BJ (cell line): ENCODE results near the gene CLNK. TPM values are rescaled to one million over a fixed set of nuclear protein-coding genes. Genes with fewer than 3 reads are reported as not detected.

ENCODE experiments used
- CTCF ChIA-PET: fragments of 350-600 bp; formaldehyde crosslinking; extraction: SDS; loops from one replicate; lab custom pipeline; 2021; ENCODE audit warnings: antibody characterized with exemption, inconsistent platforms; lab: Yijun Ruan, JAX
- POLR2A ChIA-PET: fragments of 300-600 bp; sonication (Branson Sonifier 250); formaldehyde crosslinking; extraction: SDS; loops from one replicate; lab custom pipeline; 2021; ENCODE audit warnings: antibody characterized with exemption; lab: Charles Lee
- DNase-seq: peaks from one replicate; pipeline ENCODE4 v3.0.0-alpha.2; 2011; ENCODE audit warnings: low read depth
- H3K27me3 ChIP-seq: 2 replicates; pipeline ENCODE4 v1.6.0; 2011; ENCODE audit warnings: low read length; ENCODE audit not compliant: control insufficient read depth, insufficient read depth
- H3K36me3 ChIP-seq: 2 replicates; pipeline ENCODE4 v1.5.1; 2011; ENCODE audit warnings: low read length; ENCODE audit not compliant: control insufficient read depth, insufficient read depth
- H3K4me3 ChIP-seq: 2 replicates; pipeline ENCODE4 v1.5.1; 2011; ENCODE audit warnings: low read depth, mild to moderate bottlenecking, control low read depth, low read length
- CTCF ChIP-seq: IDR thresholded peaks from 2 replicates; pipeline ENCODE4 v1.5.1; 2011; ENCODE audit warnings: low read depth, mild to moderate bottlenecking, control low read depth, inconsistent platforms, low read length, moderate library complexity; ENCODE audit not compliant: insufficient read depth
- polyA plus RNA-seq: library from polyadenylated mRNA; depleted of rRNA; stranded (reverse); fragments of >200 nt; gene quantifications from 2 replicates; pipeline ENCODE4 v1.2.3, GENCODE V29; 2011

CLNK gene
- polyA plus RNA-seq, 1 experiment = not detected

DNA sequence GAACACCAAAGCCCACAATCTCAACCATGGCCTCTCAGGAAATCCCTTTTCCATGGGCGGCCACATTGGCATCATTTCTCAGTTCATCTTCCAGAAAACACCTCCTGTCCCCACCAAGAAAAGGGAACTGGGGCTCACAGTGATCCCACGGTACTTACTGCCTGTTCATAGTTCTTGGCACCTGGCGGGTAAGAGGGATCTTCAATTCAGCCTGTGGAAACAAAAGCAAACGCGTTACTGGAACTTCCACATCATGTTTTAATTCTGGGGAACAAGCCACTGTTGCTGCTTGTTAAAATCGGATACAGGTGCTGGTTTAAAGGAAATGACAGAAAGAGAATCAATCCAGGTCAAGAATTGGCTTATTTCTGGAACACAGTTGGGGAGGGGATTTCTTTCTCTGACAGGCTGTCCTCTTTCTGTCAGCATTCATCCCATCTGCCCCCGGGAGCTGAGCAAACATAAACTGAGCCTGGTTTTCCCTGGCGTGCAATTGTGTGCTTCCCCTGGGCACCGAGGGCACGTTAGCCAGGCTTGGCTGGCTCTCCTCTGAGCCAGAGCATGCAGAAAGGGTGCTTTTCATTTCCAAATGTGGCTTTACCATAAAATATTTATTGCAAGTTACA lies 16.8 kb downstream of the CLNK start:
- H3K36me3 ChIP-seq = no peaks in the 10 kb centered on the region
- peaks cover 7% of the 10 kb centered on the region for H3K27me3 ChIP-seq
- POLR2A ChIA-PET = no interaction called here
- no peak overlapping the region for H3K4me3 ChIP-seq
- TF ChIP-seq CTCF = no peak
- no peak for DNase-seq
- CTCF ChIA-PET = no interaction called here

GRCh38 chr4:10666616-10667015 lies 18.0 kb downstream of the CLNK start:
- ChIA-PET CTCF (no interaction called here), POLR2A (no interaction called here)
- H3K36me3 ChIP-seq = no peaks in the 10 kb centered on the region
- H3K4me3 ChIP-seq = no peak overlapping the region
- H3K27me3 ChIP-seq = peaks cover 7% of the 10 kb centered on the region
- TF ChIP-seq CTCF = no peak
- no peak for DNase-seq

DNA sequence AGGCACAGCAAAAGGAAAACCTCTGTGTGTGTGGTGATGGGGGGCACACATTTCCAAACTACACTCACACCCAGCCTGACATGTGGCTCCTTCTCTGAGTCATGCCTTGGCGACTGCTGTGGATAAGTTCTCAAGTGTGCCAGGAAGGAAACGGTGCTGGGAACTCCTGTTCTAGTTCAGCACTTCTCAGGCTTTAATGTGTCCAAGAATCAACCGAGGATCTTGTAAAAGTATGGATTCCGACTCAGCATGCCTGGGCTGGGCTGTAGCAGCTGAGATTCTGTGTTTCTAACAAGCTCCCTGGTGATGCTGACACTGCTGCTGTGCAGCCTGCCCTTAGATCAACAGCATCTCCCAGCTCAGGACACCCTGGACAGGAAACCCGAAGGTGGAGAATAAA lies 20.2 kb downstream of the CLNK start:
- no peak for TF ChIP-seq CTCF
- Histone ChIP-seq H3K27me3 (peaks cover 6% of the 10 kb centered on the region), H3K36me3 (no peaks in the 10 kb centered on the region), H3K4me3 (no peak overlapping the region)
- peak; percentile 15 for DNase-seq
- POLR2A ChIA-PET = no interaction called here
- CTCF ChIA-PET = interaction anchor here (2.0 kb wide), 1 partner anchor 17 kb away, joined by 6 read pairs; no protein-coding TSS in a partner anchor

DNA sequence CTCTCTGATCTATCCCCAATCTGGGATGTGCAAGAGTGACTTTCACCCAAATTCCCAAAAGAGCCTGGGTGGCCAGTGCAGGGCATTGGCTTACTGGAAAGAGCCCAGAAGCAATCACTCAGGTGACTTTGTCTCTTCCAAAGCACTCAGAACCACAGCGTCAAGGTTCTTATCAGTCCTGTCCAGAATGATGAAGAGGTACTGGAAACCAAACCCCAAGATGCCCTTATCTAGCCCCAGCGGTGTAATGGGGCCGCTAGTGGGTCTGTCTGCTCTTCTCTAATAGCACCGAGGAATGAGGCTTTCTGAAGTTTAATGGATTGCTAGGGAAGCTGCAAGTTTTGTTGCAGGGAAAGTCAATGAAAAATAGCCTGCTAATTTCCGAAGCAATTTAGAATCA lies 21.6 kb downstream of the CLNK start:
- no peak for TF ChIP-seq CTCF
- DNase-seq = no peak

DNA sequence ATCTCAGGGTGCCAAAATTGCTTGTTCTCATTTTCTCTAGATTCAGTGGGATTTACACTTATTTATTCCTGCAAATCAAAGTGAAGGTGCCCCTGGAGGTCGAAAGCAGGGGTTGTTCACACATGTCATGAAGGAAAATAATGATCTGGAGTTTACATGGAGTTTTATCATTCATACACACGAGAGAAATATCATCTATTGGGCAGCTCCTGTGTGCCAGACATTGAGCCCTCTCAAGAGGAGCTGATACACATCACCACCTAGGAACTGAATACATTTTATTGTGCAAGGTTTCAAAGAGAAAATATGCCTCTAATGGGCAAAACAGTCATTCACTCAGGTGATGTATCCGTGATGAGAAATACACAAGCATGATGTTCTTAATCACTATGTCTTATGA lies 23.5 kb downstream of the CLNK start:
- CTCF ChIA-PET = no interaction called here

More for the DNA sequence above, 21.6 kb downstream of the CLNK start:
- Histone ChIP-seq H3K4me3 (no peak overlapping the region), H3K27me3 (peaks cover 6% of the 10 kb centered on the region), H3K36me3 (no peaks in the 10 kb centered on the region)
- ChIA-PET CTCF (no interaction called here), POLR2A (no interaction called here)

More for the DNA sequence above, 23.5 kb downstream of the CLNK start:
- TF ChIP-seq CTCF = no peak
- H3K27me3 ChIP-seq = no peaks in the 10 kb centered on the region
- no peak overlapping the region for H3K4me3 ChIP-seq
- H3K36me3 ChIP-seq = no peaks in the 10 kb centered on the region
- DNase-seq = no peak
- POLR2A ChIA-PET = no interaction called here
